Testis (tissue), 2 donors: Measurements from ENCODE around the gene PCDHA9.

Source experiments
- POLR2A ChIP-seq: fragments of 450-650 bp; IDR thresholded peaks from one replicate; pipeline ENCODE4 v1.6.1; 2017; ENCODE audit warnings: antibody characterized with exemption, mild to moderate bottlenecking, moderate library complexity
- TF ChIP-seq, protein P1 (sequence below), 3 experiments: fragments of 450-650 bp in 2 of 3; fragments of 200-600 bp in 1 of 3; sonication (generic) in 1 of 3; IDR thresholded peaks; one replicate each; pipeline ENCODE4 v1.5.1; 2016 to 2019; ENCODE audit warnings: antibody characterized with exemption in 3 of 3, mild to moderate bottlenecking in 2 of 3, moderate library complexity in 1 of 3

DNA sequence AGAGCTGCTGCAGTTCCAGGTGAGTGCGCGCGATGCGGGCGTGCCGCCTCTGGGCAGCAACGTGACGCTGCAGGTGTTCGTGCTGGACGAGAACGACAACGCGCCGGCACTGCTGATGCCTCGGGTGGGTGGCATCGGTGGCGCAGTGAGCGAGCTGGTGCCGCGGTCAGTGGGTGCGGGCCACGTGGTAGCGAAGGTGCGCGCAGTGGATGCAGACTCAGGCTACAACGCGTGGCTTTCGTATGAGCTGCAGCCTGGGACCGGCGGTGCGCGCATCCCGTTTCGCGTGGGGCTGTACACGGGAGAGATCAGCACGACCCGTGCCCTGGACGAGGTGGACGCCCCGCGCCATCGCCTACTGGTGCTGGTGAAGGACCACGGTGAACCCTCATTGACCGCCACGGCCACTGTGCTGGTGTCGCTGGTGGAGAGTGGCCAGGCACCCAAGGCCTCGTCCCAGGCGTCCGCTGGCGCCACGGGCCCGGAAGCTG lies 45.4 kb upstream of the PCDHA9 start:
- TF ChIP-seq, protein P1, sequence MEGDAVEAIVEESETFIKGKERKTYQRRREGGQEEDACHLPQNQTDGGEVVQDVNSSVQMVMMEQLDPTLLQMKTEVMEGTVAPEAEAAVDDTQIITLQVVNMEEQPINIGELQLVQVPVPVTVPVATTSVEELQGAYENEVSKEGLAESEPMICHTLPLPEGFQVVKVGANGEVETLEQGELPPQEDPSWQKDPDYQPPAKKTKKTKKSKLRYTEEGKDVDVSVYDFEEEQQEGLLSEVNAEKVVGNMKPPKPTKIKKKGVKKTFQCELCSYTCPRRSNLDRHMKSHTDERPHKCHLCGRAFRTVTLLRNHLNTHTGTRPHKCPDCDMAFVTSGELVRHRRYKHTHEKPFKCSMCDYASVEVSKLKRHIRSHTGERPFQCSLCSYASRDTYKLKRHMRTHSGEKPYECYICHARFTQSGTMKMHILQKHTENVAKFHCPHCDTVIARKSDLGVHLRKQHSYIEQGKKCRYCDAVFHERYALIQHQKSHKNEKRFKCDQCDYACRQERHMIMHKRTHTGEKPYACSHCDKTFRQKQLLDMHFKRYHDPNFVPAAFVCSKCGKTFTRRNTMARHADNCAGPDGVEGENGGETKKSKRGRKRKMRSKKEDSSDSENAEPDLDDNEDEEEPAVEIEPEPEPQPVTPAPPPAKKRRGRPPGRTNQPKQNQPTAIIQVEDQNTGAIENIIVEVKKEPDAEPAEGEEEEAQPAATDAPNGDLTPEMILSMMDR (IDR thresholded peaks at IDR 0.05) = no peak
- TF ChIP-seq POLR2A = no peak
